OCI-M2 (cell line): Measurements from ENCODE around the gene CCR6.
"Not testable (repeated sequence)": the region's sequence is repeated elsewhere in the genome, so short reads cannot be mapped to it uniquely, and the experiment has no call there.

Experiments
- DNase-seq: peaks from one replicate; lab custom pipeline; 2025; ENCODE audit not compliant: unreplicated experiment; lab: John Stamatoyannopoulos, UW

The CCR6 gene

GRCh38 chr6:167165858-167166471 lies 43.1 kb downstream of the CCR6 start:
- DNase-seq: no peak

- not testable (repeated sequence) for DNase-seq
These were observed 44.8 kb downstream of the CCR6 start for GRCh38 chr6:167167699-167168098.

- DNase-seq: not testable (repeated sequence)
These were observed 45.4 kb downstream of the CCR6 start for GRCh38 chr6:167168296-167168695.

GRCh38 chr6:167169867-167170266 lies 47.0 kb downstream of the CCR6 start:
- DNase-seq: not testable (repeated sequence)

GRCh38 chr6:167171300-167171699 lies 48.4 kb downstream of the CCR6 start:
- DNase-seq: not testable (repeated sequence)

- DNase-seq: not testable (repeated sequence)
These were observed 49.1 kb downstream of the CCR6 start for GRCh38 chr6:167172011-167172410.

GRCh38 chr6:167177271-167177670 lies 54.4 kb downstream of the CCR6 start:
- DNase-seq: not testable (repeated sequence)

- not testable (repeated sequence) for DNase-seq
These were observed 56.2 kb downstream of the CCR6 start for GRCh38 chr6:167178896-167179655.

GRCh38 chr6:167180086-167180485 lies 57.2 kb downstream of the CCR6 start:
- DNase-seq: not testable (repeated sequence)

- DNase-seq: not testable (repeated sequence)
These were observed 58.5 kb downstream of the CCR6 start for GRCh38 chr6:167181351-167181750.

- DNase-seq: not testable (repeated sequence)
These were observed 60.0 kb downstream of the CCR6 start for GRCh38 chr6:167182913-167183314.

GRCh38 chr6:167185101-167185500 lies 62.2 kb downstream of the CCR6 start:
- DNase-seq: not testable (repeated sequence)

GRCh38 chr6:167187275-167187674 lies 64.4 kb downstream of the CCR6 start:
- DNase-seq: not testable (repeated sequence)
